ENCODE data around the gene ZNF441.

DNA sequence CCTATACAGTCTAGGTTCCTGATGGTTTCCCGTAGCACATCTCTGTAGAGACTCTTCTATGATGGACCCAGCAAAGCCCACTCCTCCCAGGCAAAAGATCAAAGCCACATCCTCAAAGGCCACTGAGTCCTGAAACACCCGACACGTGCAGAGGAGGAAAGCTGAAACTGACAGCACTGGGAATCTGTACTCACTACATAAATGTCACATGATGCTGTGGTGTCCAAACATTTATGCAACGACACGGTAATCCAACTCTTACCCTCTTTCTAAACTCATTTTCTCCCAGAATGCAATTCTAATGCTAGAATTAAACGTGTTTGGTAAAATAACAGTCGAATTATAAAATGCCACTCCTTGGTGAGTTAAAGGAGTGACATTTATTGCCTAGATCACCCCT, 7.0 kb upstream of the ZNF441 start:
- TF ChIP-seq, protein P1, sequence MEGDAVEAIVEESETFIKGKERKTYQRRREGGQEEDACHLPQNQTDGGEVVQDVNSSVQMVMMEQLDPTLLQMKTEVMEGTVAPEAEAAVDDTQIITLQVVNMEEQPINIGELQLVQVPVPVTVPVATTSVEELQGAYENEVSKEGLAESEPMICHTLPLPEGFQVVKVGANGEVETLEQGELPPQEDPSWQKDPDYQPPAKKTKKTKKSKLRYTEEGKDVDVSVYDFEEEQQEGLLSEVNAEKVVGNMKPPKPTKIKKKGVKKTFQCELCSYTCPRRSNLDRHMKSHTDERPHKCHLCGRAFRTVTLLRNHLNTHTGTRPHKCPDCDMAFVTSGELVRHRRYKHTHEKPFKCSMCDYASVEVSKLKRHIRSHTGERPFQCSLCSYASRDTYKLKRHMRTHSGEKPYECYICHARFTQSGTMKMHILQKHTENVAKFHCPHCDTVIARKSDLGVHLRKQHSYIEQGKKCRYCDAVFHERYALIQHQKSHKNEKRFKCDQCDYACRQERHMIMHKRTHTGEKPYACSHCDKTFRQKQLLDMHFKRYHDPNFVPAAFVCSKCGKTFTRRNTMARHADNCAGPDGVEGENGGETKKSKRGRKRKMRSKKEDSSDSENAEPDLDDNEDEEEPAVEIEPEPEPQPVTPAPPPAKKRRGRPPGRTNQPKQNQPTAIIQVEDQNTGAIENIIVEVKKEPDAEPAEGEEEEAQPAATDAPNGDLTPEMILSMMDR (IDR thresholded peaks at IDR 0.05): no peak
- TF ChIP-seq ZSCAN18 (CRISPR knock-in tag; IDR thresholded peaks at IDR 0.05): no peak
- no peak for TF ChIP-seq CBFB (CRISPR knock-in tag; IDR thresholded peaks at IDR 0.05; ENCODE audit: low read depth)
- no peak for TF ChIP-seq NR2C2 (CRISPR knock-in tag; IDR thresholded peaks at IDR 0.05)
- TF ChIP-seq, protein P2, sequence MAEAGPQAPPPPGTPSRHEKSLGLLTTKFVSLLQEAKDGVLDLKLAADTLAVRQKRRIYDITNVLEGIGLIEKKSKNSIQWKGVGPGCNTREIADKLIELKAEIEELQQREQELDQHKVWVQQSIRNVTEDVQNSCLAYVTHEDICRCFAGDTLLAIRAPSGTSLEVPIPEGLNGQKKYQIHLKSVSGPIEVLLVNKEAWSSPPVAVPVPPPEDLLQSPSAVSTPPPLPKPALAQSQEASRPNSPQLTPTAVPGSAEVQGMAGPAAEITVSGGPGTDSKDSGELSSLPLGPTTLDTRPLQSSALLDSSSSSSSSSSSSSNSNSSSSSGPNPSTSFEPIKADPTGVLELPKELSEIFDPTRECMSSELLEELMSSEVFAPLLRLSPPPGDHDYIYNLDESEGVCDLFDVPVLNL (CRISPR knock-in tag; IDR thresholded peaks at IDR 0.05; ENCODE audit: borderline replicate concordance, low read depth): no peak
- no peak for TF ChIP-seq ZNF532 (CRISPR knock-in tag; IDR thresholded peaks at IDR 0.05; ENCODE audit: borderline replicate concordance)
- TF ChIP-seq, protein P3, sequence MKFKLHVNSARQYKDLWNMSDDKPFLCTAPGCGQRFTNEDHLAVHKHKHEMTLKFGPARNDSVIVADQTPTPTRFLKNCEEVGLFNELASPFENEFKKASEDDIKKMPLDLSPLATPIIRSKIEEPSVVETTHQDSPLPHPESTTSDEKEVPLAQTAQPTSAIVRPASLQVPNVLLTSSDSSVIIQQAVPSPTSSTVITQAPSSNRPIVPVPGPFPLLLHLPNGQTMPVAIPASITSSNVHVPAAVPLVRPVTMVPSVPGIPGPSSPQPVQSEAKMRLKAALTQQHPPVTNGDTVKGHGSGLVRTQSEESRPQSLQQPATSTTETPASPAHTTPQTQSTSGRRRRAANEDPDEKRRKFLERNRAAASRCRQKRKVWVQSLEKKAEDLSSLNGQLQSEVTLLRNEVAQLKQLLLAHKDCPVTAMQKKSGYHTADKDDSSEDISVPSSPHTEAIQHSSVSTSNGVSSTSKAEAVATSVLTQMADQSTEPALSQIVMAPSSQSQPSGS (CRISPR knock-in tag; IDR thresholded peaks at IDR 0.05; ENCODE audit: borderline replicate concordance, low read depth): no peak
